Tibial artery (tissue), 4 donors: ENCODE data around the gene CYTH4.

Experiments used
- DNase-seq, 2 donors: peaks; one replicate each; pipeline ENCODE4 v3.0.0-alpha.2; 2019
- H3K27ac ChIP-seq, 2 donors: fragments of 200-600 bp; sonication (generic) in 1 of 2; 1 replicate in 1 of 2; 2 replicates in 1 of 2; pipeline ENCODE4 v1.5.1; 2018 to 2019; ENCODE audit warnings: mild to moderate bottlenecking in 1 of 2
- H3K27me3 ChIP-seq, 2 donors: fragments of 200-600 bp; sonication (generic) in 1 of 2; one replicate each; pipeline versions ENCODE4 v1.5.1 to v1.6.0; 2016 to 2019
- H3K36me3 ChIP-seq, 3 donors: fragments of 200-600 bp; sonication (generic) in 2 of 3; one replicate each; pipeline ENCODE4 v1.5.1; 2016 to 2019; ENCODE audit warnings: mild to moderate bottlenecking in 2 of 3
- H3K4me1 ChIP-seq, 4 donors: fragments of 200-600 bp; sonication (generic) in 2 of 4; 1 replicate in 3 of 4; 2 replicates in 1 of 4; pipeline ENCODE4 v1.5.1; 2016 to 2019
- H3K4me3 ChIP-seq, 2 donors: fragments of 200-600 bp; sonication (generic) in 1 of 2; 1 replicate in 1 of 2; 2 replicates in 1 of 2; pipeline ENCODE4 v1.5.1; 2018 to 2019; ENCODE audit warnings: mild to moderate bottlenecking in 2 of 2
- H3K9me3 ChIP-seq, 3 donors: fragments of 200-600 bp; sonication (generic) in 1 of 3; one replicate each; pipeline ENCODE4 v1.5.1; 2016 to 2019
- CTCF ChIP-seq, 2 experiments: fragments of 200-600 bp in 1 of 2; fragments of 450-650 bp in 1 of 2; IDR thresholded peaks; one replicate each; pipeline ENCODE4 v1.5.1; 2017 to 2019; ENCODE audit warnings: antibody characterized with exemption in 2 of 2, mild to moderate bottlenecking in 1 of 2, moderate library complexity in 1 of 2
- intact Hi-C: fragments of 100-400 bp; cut with DNase I; formaldehyde crosslinking; loops from one replicate; pipeline ENCODE4 v1.15.0; 2023; ENCODE audit warnings: low total_unique reads

The CYTH4 gene

GRCh38 chr22:37310075-37310606 lies 27.8 kb downstream of the CYTH4 start:
- intact Hi-C loops: no loop called here
- no peaks in the 10 kb centered on the region for H3K36me3 ChIP-seq
- H3K27me3 ChIP-seq: peaks cover 0 to 51% of the 10 kb centered on the region in 2 donors
- no peak overlapping the region for H3K27ac ChIP-seq
- no peak for DNase-seq
- no peak for TF ChIP-seq CTCF (IDR thresholded peaks at IDR 0.05)
- no peaks in the 10 kb centered on the region for H3K9me3 ChIP-seq
- H3K4me3 ChIP-seq: no peak overlapping the region
- H3K4me1 ChIP-seq: peaks cover 0 to 26% (median 14%) of the 10 kb centered on the region in 4 donors

GRCh38 chr22:37310815-37311595 lies 28.7 kb downstream of the CYTH4 start:
- DNase-seq: no peak
- H3K27ac ChIP-seq: no peak overlapping the region
- H3K4me1 ChIP-seq: peaks cover 0 to 26% (median 14%) of the 10 kb centered on the region in 4 donors
- peaks cover 0 to 49% of the 10 kb centered on the region in 2 donors for H3K27me3 ChIP-seq
- H3K4me3 ChIP-seq: no peak overlapping the region
- no peak for TF ChIP-seq CTCF (IDR thresholded peaks at IDR 0.05)
- no peaks in the 10 kb centered on the region for H3K9me3 ChIP-seq
- intact Hi-C loops: no loop called here
- H3K36me3 ChIP-seq: no peaks in the 10 kb centered on the region

- no peaks in the 10 kb centered on the region for H3K9me3 ChIP-seq
- no peak overlapping the region for H3K4me3 ChIP-seq
- no peak overlapping the region for H3K27ac ChIP-seq
- peaks cover 0 to 22% (median 11%) of the 10 kb centered on the region in 4 donors for H3K4me1 ChIP-seq
- no peak for TF ChIP-seq CTCF (IDR thresholded peaks at IDR 0.05)
- intact Hi-C loops: no loop called here
- H3K36me3 ChIP-seq: no peaks in the 10 kb centered on the region
- peaks cover 0 to 53% of the 10 kb centered on the region in 2 donors for H3K27me3 ChIP-seq
- no peak for DNase-seq
Measured at GRCh38 chr22:37311761-37312312, 29.5 kb downstream of the CYTH4 start.

- H3K9me3 ChIP-seq: no peaks in the 10 kb centered on the region
- no peak overlapping the region for H3K27ac ChIP-seq
- no peak for DNase-seq
- H3K4me3 ChIP-seq: no peak overlapping the region
- H3K27me3 ChIP-seq: peaks cover 0 to 61% of the 10 kb centered on the region in 2 donors
- H3K36me3 ChIP-seq: no peaks in the 10 kb centered on the region
- peaks cover 0 to 15% (median 4%) of the 10 kb centered on the region in 4 donors for H3K4me1 ChIP-seq
- intact Hi-C loops: no loop called here
- no peak for TF ChIP-seq CTCF (IDR thresholded peaks at IDR 0.05)
Measured at GRCh38 chr22:37312549-37313183, 30.4 kb downstream of the CYTH4 start.

GRCh38 chr22:37313376-37314314 lies 31.3 kb downstream of the CYTH4 start:
- no peak for DNase-seq
- intact Hi-C loops: no loop called here
- TF ChIP-seq CTCF (IDR thresholded peaks at IDR 0.05): no peak
- Histone ChIP-seq H3K4me3 (no peak overlapping the region), H3K27ac (no peak overlapping the region), H3K9me3 (no peaks in the 10 kb centered on the region), H3K27me3 (peaks cover 0 to 71% of the 10 kb centered on the region in 2 donors), H3K4me1 (peaks cover 0 to 6% (median 0%) of the 10 kb centered on the region in 4 donors), H3K36me3 (no peaks in the 10 kb centered on the region)
